PC-3 (cell line): ENCODE results near the gene AJUBA.

Experiments used
- CTCF ChIP-seq: fragments of 300-600 bp; sonication (generic); conservative IDR thresholded peaks from 2 replicates; pipeline ENCODE4 v1.5.1; 2017; ENCODE audit warnings: antibody characterized with exemption, low read depth, mild to moderate bottlenecking, low read length
- EZH2 ChIP-seq: fragments of 300-600 bp; sonication (generic); IDR thresholded peaks from one replicate; pipeline ENCODE4 v1.6.1; 2017; ENCODE audit warnings: antibody characterized with exemption, mild to moderate bottlenecking, low read length; ENCODE audit not compliant: unreplicated experiment
- EZH2phosphoT487 ChIP-seq: fragments of 300-600 bp; sonication (generic); IDR thresholded peaks from 2 replicates; pipeline ENCODE4 v1.6.1; 2018; ENCODE audit warnings: mild to moderate bottlenecking, antibody characterized with exemption, low read length, borderline replicate concordance

- TF ChIP-seq CTCF, result no peak
- TF ChIP-seq EZH2phosphoT487, result no peak
- TF ChIP-seq EZH2, result no peak
These were observed 20.2 kb downstream of the AJUBA start for GRCh38 chr14:22962061-22962676.
